Parathyroid adenoma (tissue), 2 donors: ENCODE measurements around the gene RUFY4.

Experiments used
- H2AFZ ChIP-seq: fragments of 300-600 bp; sonication (generic); one replicate; pipeline ENCODE4 v1.7.0; 2017; ENCODE audit warnings: antibody characterized with exemption, mild to moderate bottlenecking
- H3K27ac ChIP-seq: fragments of 300-600 bp; sonication (generic); one replicate; pipeline ENCODE4 v1.7.0; 2017
- H3K27me3 ChIP-seq: fragments of 300-600 bp; sonication (generic); one replicate; pipeline ENCODE4 v1.7.0; 2017; ENCODE audit warnings: low read length; ENCODE audit not compliant: control insufficient read depth, insufficient read depth
- H3K36me3 ChIP-seq: fragments of 300-600 bp; sonication (generic); one replicate; pipeline ENCODE4 v1.7.0; 2017; ENCODE audit warnings: low read length; ENCODE audit not compliant: control insufficient read depth, insufficient read depth
- H3K4me1 ChIP-seq: fragments of 300-600 bp; sonication (generic); one replicate; pipeline ENCODE4 v1.7.0; 2017; ENCODE audit warnings: control low read depth
- H3K4me2 ChIP-seq: fragments of 300-600 bp; sonication (generic); one replicate; pipeline ENCODE4 v1.7.0; 2017; ENCODE audit warnings: low read length
- H3K4me3 ChIP-seq: fragments of 300-600 bp; sonication (generic); one replicate; pipeline ENCODE4 v1.7.0; 2017; ENCODE audit warnings: low read depth, low read length
- H3K79me2 ChIP-seq: fragments of 300-600 bp; sonication (generic); one replicate; pipeline ENCODE4 v1.7.0; 2017; ENCODE audit warnings: control low read depth
- H3K9ac ChIP-seq: fragments of 300-600 bp; sonication (generic); one replicate; pipeline ENCODE4 v1.7.0; 2017; ENCODE audit warnings: mild to moderate bottlenecking
- H3K9me3 ChIP-seq: fragments of 300-600 bp; sonication (generic); one replicate; pipeline ENCODE4 v1.7.0; 2017; ENCODE audit warnings: low read length; ENCODE audit not compliant: control insufficient read depth
- CTCF ChIP-seq: fragments of 300-600 bp; sonication (generic); IDR thresholded peaks from one replicate; pipeline ENCODE4 v1.7.0; 2017; ENCODE audit warnings: antibody characterized with exemption, mild to moderate bottlenecking
- donor health status: primary hyperparathyroidism.

Gene RUFY4

GRCh38 chr2:218070587-218070986 lies 1.5 kb downstream of the RUFY4 start:
- no peaks in the 10 kb centered on the region for H3K36me3 ChIP-seq
- H3K4me1 ChIP-seq, result peaks cover 2% of the 10 kb centered on the region
- H3K27me3 ChIP-seq, result no peaks in the 10 kb centered on the region
- TF ChIP-seq CTCF, result no peak
- no peak overlapping the region for H3K4me3 ChIP-seq
- H3K27ac ChIP-seq, result no peak overlapping the region
- H2AFZ ChIP-seq, result no peak overlapping the region
- H3K79me2 ChIP-seq, result no peaks in the 10 kb centered on the region
- H3K9me3 ChIP-seq, result no peaks in the 10 kb centered on the region
- no peak overlapping the region for H3K4me2 ChIP-seq
- H3K9ac ChIP-seq, result no peak overlapping the region

GRCh38 chr2:218071218-218071937 lies 2.3 kb downstream of the RUFY4 start:
- Histone ChIP-seq H3K79me2 (no peaks in the 10 kb centered on the region), H3K9ac (no peak overlapping the region), H3K36me3 (no peaks in the 10 kb centered on the region), H3K27ac (no peak overlapping the region), H3K4me3 (no peak overlapping the region), H3K27me3 (no peaks in the 10 kb centered on the region), H2AFZ (no peak overlapping the region), H3K4me1 (peaks cover 2% of the 10 kb centered on the region), H3K9me3 (no peaks in the 10 kb centered on the region), H3K4me2 (no peak overlapping the region)
- no peak for TF ChIP-seq CTCF

- no peaks in the 10 kb centered on the region for H3K27me3 ChIP-seq
- no peaks in the 10 kb centered on the region for H3K79me2 ChIP-seq
- H3K4me3 ChIP-seq, result no peak overlapping the region
- peaks cover 2% of the 10 kb centered on the region for H3K4me1 ChIP-seq
- no peaks in the 10 kb centered on the region for H3K9me3 ChIP-seq
- H2AFZ ChIP-seq, result no peak overlapping the region
- H3K36me3 ChIP-seq, result no peaks in the 10 kb centered on the region
- H3K9ac ChIP-seq, result no peak overlapping the region
- no peak overlapping the region for H3K27ac ChIP-seq
- TF ChIP-seq CTCF, result no peak
- H3K4me2 ChIP-seq, result no peak overlapping the region
Observed at GRCh38 chr2:218072002-218072401, 2.9 kb downstream of the RUFY4 start.

- no peaks in the 10 kb centered on the region for H3K27me3 ChIP-seq
- H3K27ac ChIP-seq, result no peak overlapping the region
- H3K4me1 ChIP-seq, result peaks cover 2% of the 10 kb centered on the region
- no peak overlapping the region for H3K9ac ChIP-seq
- H3K9me3 ChIP-seq, result no peaks in the 10 kb centered on the region
- TF ChIP-seq CTCF, result no peak
- H2AFZ ChIP-seq, result no peak overlapping the region
- no peaks in the 10 kb centered on the region for H3K36me3 ChIP-seq
- H3K4me3 ChIP-seq, result no peak overlapping the region
- no peak overlapping the region for H3K4me2 ChIP-seq
- H3K79me2 ChIP-seq, result no peaks in the 10 kb centered on the region
Observed at GRCh38 chr2:218072478-218073024, 3.5 kb downstream of the RUFY4 start.

- Histone ChIP-seq H2AFZ (no peak overlapping the region), H3K27ac (no peak overlapping the region), H3K9ac (no peak overlapping the region), H3K79me2 (no peaks in the 10 kb centered on the region), H3K4me2 (no peak overlapping the region), H3K4me3 (no peak overlapping the region), H3K27me3 (no peaks in the 10 kb centered on the region), H3K4me1 (peaks cover 2% of the 10 kb centered on the region), H3K9me3 (no peaks in the 10 kb centered on the region), H3K36me3 (no peaks in the 10 kb centered on the region)
- no peak for TF ChIP-seq CTCF
Observed at GRCh38 chr2:218073185-218073584, 4.1 kb downstream of the RUFY4 start.
